Spleen (tissue), 7 donors: ENCODE data around the gene DYDC2.

ENCODE experiments used
- POLR2A ChIP-seq, 3 donors: fragments of 450-650 bp; IDR thresholded peaks; one replicate each; pipeline ENCODE4 v1.5.1; 2017; ENCODE audit warnings: antibody characterized with exemption in 3 of 3, mild to moderate bottlenecking in 1 of 3
- TF ChIP-seq, protein P1 (sequence below), 11 experiments: fragments of 200-600 bp in 7 of 11; fragments of 450-650 bp in 4 of 11; sonication (generic) in 4 of 11; IDR thresholded peaks in 8 of 11; conservative IDR thresholded peaks in 3 of 11; 1 replicate in 7 of 11; 2 replicates in 4 of 11; pipeline versions ENCODE4 v1.4.0 to v1.8.0; 2016 to 2021; ENCODE audit warnings: antibody characterized with exemption in 11 of 11, inconsistent platforms in 4 of 11, mild to moderate bottlenecking in 1 of 11
- donor health status: DM: no; HTN: no; CAD: no; lungs with moderate emphysema.
- donor health status: DM: no; HTN: no; CAD: no.
- donor health status: DM: no; HTN: no; CAD: no.

DNA sequence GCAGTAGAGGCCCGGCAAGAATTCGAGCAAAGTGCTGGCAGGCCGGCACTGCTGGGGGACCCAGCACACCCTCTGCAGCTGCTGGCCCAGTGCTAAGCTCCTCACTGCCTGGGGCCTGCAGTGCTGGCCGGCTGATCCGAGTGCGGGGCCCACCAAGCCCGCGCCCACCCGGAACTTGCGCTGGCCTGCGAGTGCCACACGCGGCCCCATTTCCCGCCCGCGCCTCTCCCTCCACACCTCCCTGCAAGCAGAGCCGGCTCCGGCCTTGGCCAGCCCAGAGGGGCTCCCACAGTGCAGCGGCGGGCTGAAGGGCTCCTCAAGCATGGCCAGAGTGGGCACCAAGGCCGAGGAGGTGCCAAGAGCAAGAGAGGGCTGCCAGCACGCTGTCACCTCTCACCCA, 3.1 kb downstream of the DYDC2 start:
- no peak for TF ChIP-seq POLR2A (IDR thresholded peaks at IDR 0.05)
- TF ChIP-seq, protein P1, sequence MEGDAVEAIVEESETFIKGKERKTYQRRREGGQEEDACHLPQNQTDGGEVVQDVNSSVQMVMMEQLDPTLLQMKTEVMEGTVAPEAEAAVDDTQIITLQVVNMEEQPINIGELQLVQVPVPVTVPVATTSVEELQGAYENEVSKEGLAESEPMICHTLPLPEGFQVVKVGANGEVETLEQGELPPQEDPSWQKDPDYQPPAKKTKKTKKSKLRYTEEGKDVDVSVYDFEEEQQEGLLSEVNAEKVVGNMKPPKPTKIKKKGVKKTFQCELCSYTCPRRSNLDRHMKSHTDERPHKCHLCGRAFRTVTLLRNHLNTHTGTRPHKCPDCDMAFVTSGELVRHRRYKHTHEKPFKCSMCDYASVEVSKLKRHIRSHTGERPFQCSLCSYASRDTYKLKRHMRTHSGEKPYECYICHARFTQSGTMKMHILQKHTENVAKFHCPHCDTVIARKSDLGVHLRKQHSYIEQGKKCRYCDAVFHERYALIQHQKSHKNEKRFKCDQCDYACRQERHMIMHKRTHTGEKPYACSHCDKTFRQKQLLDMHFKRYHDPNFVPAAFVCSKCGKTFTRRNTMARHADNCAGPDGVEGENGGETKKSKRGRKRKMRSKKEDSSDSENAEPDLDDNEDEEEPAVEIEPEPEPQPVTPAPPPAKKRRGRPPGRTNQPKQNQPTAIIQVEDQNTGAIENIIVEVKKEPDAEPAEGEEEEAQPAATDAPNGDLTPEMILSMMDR (IDR thresholded peaks at IDR 0.05 in 8 of 11, conservative IDR thresholded peaks at IDR 0.05 in 3 of 11), result no peak
